ENCODE measurements around the gene STX19. TPM values are rescaled to one million over a fixed set of nuclear protein-coding genes. Genes with fewer than 3 reads are reported as not detected.

Gene STX19
- total and polyA plus RNA-seq, 2 experiments from 2014 or later, result 0.12 to 0.47 TPM

GRCh38 chr3:93981649-93982048 is 46.7 kb downstream of the STX19 start:
- no peaks in the 10 kb centered on the region for H4K20me1 ChIP-seq (ENCODE audit: insufficient read depth, poor library complexity, severe bottlenecking)
- no peak for TF ChIP-seq CTCF (IDR thresholded peaks at IDR 0.05; ENCODE audit: poor library complexity)
- no peak for TF ChIP-seq EZH2phosphoT487 (IDR thresholded peaks at IDR 0.05; ENCODE audit: low read depth, severe bottlenecking, unreplicated experiment)
- no peak for TF ChIP-seq EZH2 (IDR thresholded peaks at IDR 0.05; ENCODE audit: borderline replicate concordance)
- no peaks in the 10 kb centered on the region for H3K9me2 ChIP-seq (replicated peaks; ENCODE audit: insufficient read depth)
- H3K27ac ChIP-seq, result no peak overlapping the region
- no peak for DNase-seq (ENCODE audit: low spot score)
- WGBS (ENCODE audit: low lambda C conversion rate, missing lambda C conversion rate), result 93% methylated on average over 13 of the region's 13 CpGs
- H3K36me3 ChIP-seq (replicated peaks; ENCODE audit: insufficient read depth, low read depth), result no peaks in the 10 kb centered on the region
- H3K4me1 ChIP-seq (ENCODE audit: insufficient read depth), result no peaks in the 10 kb centered on the region
- H3K4me2 ChIP-seq, result peak overlapping the region; percentile 75
- H3K27me3 ChIP-seq, result no peaks in the 10 kb centered on the region
- H3K9me3 ChIP-seq (ENCODE audit: low read depth), result no peaks in the 10 kb centered on the region
- H3K4me3 ChIP-seq, result no peak overlapping the region
- H2AFZ ChIP-seq, result no peak overlapping the region
- peaks cover 49% of the 10 kb centered on the region for H3K79me2 ChIP-seq

DNA sequence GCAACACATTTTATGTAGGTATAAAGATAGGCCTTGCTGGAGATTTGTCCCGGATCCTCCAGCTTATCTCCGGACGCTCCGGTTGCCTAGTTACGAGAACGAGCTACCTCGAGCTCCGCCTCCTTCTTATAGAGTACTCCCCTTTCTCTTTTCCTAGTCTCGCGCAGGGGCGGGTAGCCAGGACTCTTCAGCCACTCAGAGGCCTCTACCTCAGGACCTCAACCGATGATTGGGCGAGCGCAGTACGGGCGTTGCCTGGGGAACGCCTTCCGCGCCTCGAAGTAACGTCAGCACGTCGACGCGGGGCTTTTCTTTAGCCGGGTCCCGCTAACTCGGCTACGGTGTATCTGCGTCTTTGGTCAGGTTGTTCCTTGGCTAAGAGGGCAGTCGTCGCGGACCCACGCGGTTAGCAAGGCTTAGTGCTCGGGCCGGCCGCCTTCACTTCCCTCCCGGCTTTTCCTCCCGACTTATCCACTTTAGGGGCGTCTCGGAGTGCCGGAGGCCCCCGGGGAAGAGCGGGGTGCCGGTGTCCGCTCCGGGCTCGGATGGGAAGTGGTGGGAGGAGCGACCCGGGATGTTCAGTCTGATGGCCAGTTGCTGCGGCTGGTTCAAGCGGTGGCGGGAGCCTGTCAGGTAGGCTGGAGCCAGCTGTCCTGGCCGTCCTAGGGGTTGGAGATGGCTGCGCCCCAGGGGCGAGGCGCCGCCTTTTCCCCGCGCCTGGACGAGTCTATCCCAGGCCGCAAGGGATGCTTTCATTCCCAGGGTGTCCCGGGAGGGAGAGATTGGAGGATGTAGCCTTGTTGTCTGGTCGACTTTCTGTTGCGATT is 48.3 kb downstream of the STX19 start, which contains the start of gene ARL13B:
TSS of gene ARL13B (plus strand) at position 306 of the 827 bp plus-strand sequence. CDS start at position 575, 269 bp downstream.
- H3K9me2 ChIP-seq (replicated peaks; ENCODE audit: insufficient read depth), result no peaks in the 10 kb centered on the region
- no peaks in the 10 kb centered on the region for H3K4me1 ChIP-seq (ENCODE audit: insufficient read depth)
- H3K27me3 ChIP-seq, result no peaks in the 10 kb centered on the region
- peak within 1 kb of the TSS; percentile 75 for H3K4me2 ChIP-seq
- under 1% methylated on average over 66 of the region's 66 CpGs for WGBS (ENCODE audit: low lambda C conversion rate, missing lambda C conversion rate)
- peaks cover 36% of the 10 kb centered on the region for H3K79me2 ChIP-seq
- peak within 1 kb of the TSS; percentile 35 for H3K4me3 ChIP-seq
- H3K36me3 ChIP-seq (replicated peaks; ENCODE audit: insufficient read depth, low read depth), result no peaks in the 10 kb centered on the region
- H2AFZ ChIP-seq, result peak within 1 kb of the TSS; percentile 39
- no peaks in the 10 kb centered on the region for H3K9me3 ChIP-seq (ENCODE audit: low read depth)
- TF ChIP-seq CTCF (IDR thresholded peaks at IDR 0.05; ENCODE audit: poor library complexity), result no peak
- no peak for TF ChIP-seq EZH2phosphoT487 (IDR thresholded peaks at IDR 0.05; ENCODE audit: low read depth, severe bottlenecking, unreplicated experiment)
- no peak for TF ChIP-seq EZH2 (IDR thresholded peaks at IDR 0.05; ENCODE audit: borderline replicate concordance)
- peak within 1 kb of the TSS; percentile 83 for H3K27ac ChIP-seq
- DNase-seq (ENCODE audit: low spot score), result peak; percentile 99
- no peaks in the 10 kb centered on the region for H4K20me1 ChIP-seq (ENCODE audit: insufficient read depth, poor library complexity, severe bottlenecking)

GRCh38 chr3:93973131-93974126 is 55.0 kb downstream of the STX19 start, which contains the start of gene PROS1:
TSS of gene PROS1 (minus strand) at chr3:93973896. CDS start at chr3:93973749, 147 bp downstream.
- Histone ChIP-seq H3K79me2 (peaks cover 29% of the 10 kb centered on the region), H3K4me1 (ENCODE audit: insufficient read depth) (peaks cover 10% of the 10 kb centered on the region), H3K36me3 (replicated peaks; ENCODE audit: insufficient read depth, low read depth) (no peaks in the 10 kb centered on the region), H3K4me2 (peak within 1 kb of the TSS; percentile 84), H3K9me2 (replicated peaks; ENCODE audit: insufficient read depth) (no peaks in the 10 kb centered on the region), H3K27me3 (no peaks in the 10 kb centered on the region), H3K9me3 (ENCODE audit: low read depth) (no peaks in the 10 kb centered on the region), H4K20me1 (ENCODE audit: insufficient read depth, poor library complexity, severe bottlenecking) (no peaks in the 10 kb centered on the region), H3K27ac (peak within 1 kb of the TSS; percentile 94), H2AFZ (peak within 1 kb of the TSS; percentile 66), H3K4me3 (peak within 1 kb of the TSS; percentile 53)
- peak; percentile 17 for TF ChIP-seq CTCF (IDR thresholded peaks at IDR 0.05; ENCODE audit: poor library complexity)
- no peak for TF ChIP-seq EZH2 (IDR thresholded peaks at IDR 0.05; ENCODE audit: borderline replicate concordance)
- no peak for TF ChIP-seq EZH2phosphoT487 (IDR thresholded peaks at IDR 0.05; ENCODE audit: low read depth, severe bottlenecking, unreplicated experiment)
- whole genome bisulfite sequencing (ENCODE audit: low lambda C conversion rate, missing lambda C conversion rate), result 1% methylated on average over 52 of the region's 53 CpGs
- peak; percentile 94 for DNase-seq (ENCODE audit: low spot score)

Data from hepatocyte (in vitro differentiated cells).